GM12874 (cell line): ENCODE data around the gene F11R.

Source experiments
- TF ChIP-seq, protein P1 (sequence below): IDR thresholded peaks from 2 replicates; pipeline ENCODE4 v1.5.1; 2011; ENCODE audit warnings: low read depth, mild to moderate bottlenecking, control low read depth, low read length, moderate library complexity; ENCODE audit not compliant: insufficient read depth

Gene F11R

DNA sequence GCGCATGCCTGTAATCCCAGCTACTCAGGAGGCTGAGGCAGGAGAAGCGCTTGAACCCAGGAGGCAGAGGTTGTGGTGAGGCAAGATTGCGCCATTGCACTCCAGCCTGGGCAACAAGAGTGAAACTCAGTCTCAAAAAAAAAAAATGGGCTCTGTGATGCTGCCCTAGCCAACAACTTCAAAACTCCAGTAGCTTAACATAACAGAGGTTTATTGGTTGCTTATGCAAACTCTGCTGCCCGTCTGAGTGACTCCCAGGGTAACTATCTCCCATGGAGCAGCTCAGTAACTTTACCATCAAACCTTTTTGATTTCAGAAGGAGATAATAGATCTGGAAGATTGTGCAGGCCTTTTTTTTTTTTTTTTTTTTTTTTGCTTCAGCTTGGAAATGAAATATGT, 47.5 kb downstream of the F11R start:
- TF ChIP-seq, protein P1, sequence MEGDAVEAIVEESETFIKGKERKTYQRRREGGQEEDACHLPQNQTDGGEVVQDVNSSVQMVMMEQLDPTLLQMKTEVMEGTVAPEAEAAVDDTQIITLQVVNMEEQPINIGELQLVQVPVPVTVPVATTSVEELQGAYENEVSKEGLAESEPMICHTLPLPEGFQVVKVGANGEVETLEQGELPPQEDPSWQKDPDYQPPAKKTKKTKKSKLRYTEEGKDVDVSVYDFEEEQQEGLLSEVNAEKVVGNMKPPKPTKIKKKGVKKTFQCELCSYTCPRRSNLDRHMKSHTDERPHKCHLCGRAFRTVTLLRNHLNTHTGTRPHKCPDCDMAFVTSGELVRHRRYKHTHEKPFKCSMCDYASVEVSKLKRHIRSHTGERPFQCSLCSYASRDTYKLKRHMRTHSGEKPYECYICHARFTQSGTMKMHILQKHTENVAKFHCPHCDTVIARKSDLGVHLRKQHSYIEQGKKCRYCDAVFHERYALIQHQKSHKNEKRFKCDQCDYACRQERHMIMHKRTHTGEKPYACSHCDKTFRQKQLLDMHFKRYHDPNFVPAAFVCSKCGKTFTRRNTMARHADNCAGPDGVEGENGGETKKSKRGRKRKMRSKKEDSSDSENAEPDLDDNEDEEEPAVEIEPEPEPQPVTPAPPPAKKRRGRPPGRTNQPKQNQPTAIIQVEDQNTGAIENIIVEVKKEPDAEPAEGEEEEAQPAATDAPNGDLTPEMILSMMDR: no peak

DNA sequence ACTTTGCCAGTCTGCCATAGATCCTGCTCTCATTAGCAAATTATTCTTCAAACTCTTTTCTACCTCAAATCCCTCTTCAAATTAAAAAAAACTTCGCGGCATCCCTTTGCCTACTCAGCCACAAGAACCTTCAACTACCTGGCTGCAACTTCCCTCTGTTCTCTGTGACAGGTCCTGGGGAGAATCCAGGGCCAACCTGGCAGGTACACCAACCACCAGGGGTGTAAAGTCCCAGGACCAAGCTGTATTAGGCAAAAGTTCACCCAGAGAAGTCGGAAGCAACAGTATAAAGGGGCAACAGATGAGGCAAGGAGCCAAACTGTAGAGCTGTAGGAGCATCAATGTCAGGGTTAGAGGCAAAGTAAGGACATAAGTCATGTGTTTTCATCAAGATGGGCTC, 48.0 kb downstream of the F11R start:
- TF ChIP-seq, protein P1: no peak

DNA sequence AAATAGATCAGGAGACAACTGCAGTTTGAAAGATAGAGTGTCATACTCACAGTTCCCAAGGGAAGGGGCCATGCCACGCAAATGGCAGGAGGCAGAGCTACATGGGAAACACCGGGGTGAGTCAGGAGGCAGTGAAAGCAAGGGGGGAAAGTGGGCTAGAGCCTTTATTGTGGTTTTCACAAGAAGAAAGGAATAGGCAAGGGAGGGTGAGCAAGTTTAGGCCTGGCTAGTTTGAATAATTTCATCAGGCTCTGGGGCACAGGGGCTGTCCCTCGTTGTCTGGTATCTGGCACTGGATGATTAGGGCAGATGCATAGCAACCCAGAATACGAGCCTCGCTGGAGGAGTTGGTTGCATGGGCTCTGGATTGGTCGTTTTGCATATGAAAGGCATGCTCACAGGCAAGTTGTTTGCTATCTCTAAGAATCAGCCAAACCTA, 49.3 kb downstream of the F11R start:
- TF ChIP-seq, protein P1: no peak

DNA sequence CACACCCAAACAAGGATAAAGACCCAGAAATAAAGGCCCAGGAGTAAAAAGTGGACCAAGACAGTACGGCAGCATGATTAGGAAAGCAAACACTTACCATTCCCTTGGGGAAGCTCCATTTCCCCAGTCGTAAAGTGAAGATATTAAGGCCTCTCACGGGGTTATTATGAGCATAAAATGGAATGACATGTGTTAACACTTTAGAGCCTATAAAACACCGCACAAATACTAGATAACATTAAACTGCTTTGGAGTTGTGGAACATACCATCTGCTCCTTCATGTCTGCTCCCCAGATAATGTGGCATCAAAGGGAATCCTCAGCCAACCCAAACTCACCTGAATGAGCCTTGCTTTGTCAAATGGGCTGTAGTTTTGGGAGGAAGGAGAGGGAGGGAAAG, 57.4 kb downstream of the F11R start:
- TF ChIP-seq, protein P1: no peak

DNA sequence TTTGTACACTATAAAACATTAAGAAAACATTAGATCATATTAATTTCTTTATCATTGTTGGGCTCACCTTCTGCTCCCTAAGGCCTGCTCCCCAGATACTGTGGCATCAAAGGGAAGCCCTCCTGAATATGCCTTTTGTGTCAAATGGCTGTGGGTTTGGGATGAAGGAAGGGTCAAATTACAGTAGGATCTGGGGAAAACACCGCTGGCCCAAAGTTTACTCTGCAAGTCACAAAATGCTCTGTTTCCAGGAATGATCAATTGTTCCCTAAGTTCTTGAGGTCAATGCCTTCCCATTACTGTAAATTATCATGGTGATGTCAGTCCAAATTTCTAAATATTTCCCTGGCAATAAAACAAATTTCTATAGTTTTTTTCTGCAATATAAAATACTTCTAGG, 59.5 kb downstream of the F11R start:
- TF ChIP-seq, protein P1: no peak

DNA sequence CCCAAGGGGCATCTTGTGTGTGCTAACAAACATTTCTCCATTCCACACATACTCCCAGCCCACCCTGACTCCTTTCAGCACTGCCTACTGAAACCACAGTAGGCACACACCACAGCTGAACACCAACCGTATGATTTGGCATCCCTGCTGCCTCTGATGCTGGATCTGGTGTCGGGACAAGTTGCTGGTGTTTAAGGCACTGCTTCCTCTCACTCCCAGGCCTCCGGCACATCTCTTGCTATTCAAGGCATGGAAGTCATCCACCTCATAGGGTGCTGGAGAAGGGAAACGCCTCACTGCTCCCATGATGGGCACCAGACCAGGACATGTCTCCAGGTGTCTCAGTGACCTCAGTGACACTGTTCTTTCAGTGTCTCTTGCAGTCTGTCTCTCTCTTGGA, 64.0 kb downstream of the F11R start:
- TF ChIP-seq, protein P1: no peak

DNA sequence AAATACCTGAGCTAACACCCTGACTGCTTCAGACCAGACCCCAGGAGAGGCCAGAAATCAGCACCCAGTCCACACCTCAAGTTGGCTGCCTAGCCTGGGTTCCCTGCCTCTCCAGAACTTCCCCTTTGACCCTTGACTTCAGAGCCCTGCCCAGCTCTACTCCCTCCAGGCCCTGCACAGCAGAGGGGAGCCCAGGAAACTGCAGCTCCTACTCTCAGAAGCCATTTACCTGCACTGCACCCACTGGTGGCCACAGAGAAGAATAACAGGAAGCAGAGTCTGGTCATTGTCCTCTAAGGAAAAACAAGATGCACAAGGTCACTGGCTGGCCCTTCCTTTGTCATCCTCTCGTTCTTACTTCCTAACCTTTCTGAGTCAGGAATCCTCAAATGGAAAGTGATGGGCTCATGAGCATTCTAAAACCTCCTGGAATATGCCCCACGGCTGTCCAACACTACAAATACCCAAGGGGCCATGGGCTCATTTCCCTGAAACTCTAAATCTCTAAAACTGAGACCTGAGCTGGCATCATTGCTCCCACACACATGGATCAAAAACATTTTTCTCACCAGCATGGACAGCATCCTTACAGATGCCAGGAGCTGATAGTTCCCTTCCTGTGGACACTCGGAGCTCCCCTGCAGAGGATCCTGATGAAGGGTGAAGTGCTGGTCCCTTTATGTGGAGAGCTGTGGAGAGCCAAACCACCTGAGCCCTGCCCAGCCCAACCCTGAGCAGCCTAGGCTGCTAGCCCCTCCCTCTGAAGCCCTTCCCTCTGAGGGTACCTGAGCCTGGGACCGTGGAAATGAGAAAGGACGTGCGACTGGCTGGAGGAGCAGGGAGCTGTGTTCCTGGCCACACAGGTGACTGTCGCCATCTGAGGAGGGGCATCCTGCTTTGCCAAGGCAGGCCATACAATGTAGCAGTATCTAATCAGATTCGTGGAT, 66.5 kb downstream of the F11R start, which contains the start of gene ITLN2:
TSS of gene ITLN2 (minus strand) at position 652 of the 947 bp plus-strand sequence. CDS start at position 584, 68 bp downstream.
- TF ChIP-seq, protein P1: peak; percentile 91
